ENCODE measurements around the gene ZNF281. TPM values are rescaled to one million over a fixed set of nuclear protein-coding genes. Genes with fewer than 3 reads are reported as not detected.

ZNF281 gene
- total and polyA plus RNA-seq, 9 of the 15 experiments (the other 6 are each of a cell fraction or from before 2014, with no cell fraction given) = 9.6 to 24.9 (median 16.5) TPM

DNA sequence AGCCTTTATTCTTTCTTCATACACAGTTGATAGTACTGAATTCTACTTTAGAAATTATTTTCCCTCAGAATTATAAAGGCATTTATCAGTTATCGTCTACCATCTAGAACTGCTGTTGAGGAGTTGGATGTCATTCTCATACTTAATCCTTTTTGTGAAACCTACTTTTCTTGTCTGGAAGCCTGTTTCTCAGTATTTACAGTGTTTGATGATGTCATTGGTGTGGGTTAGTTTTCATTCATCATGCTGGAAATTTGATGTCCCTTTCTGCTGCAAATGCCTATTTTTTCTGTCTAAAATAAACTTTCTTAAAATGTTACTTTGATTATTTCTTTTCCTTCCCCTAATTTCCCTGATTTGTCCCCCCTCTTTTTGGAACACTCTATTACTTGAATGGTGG lies 22.8 kb upstream of the ZNF281 start:
- intact Hi-C loops (cut with micrococcal nuclease) = no loop called here

More for the DNA sequence above, 22.8 kb upstream of the ZNF281 start:
- no peak overlapping the region for H3K4me3 ChIP-seq
- no peak overlapping the region for H2AFZ ChIP-seq (ENCODE audit: low read depth, low read length)
- H3K36me3 ChIP-seq (ENCODE audit: control insufficient read depth, insufficient read depth, low read length) = no peaks in the 10 kb centered on the region
- TF ChIP-seq, protein P1, sequence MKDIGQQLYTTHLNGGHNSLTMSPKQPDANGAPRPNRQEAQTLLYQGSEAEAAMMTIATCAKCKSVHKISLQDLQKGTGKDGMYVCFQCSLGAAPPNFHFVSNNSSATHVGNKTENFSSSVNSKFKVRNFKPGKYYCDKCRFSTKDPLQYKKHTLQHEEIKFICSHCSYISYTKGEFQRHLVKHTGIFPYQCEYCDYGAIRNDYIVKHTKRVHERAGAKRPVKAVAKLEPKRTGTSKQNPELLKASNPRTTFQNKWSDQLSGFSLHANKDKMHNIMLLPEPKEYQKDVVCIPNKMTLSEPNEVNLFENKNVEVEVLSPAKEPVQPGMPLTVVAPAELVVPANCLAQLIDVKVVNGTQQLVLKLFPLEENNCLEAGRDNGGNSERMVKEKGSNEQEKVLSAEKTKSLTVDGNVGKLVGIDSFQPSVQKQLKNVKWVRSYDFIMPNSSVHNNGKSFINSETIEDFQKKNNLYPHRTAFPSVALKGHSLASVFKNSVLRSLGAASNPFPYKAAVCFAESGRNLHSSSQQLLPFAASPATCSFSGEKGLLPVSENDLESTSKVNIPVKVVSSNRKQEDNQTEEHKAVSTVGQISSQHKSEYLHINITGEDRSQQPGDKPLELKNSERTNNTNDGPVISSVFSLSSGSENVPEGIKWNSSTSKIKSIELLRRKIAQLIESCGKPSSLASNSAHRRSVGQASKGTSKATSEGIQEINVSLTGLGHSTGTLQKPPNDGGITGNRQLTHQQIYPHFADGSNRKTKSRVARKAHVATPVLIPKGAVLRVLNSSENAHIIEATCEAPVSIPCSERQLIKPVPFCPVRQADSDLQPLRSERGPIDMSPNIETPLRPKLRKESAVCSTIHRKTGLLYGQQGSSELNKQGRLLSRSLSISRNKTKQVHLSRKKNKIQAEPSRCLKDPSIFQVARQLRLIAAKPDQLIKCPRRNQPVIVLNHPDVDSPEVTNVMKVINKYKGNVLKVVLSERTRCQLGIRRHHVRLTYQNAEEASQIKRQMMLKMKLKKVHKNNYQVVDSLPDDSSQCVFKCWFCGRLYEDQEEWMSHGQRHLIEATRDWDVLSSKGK (CRISPR knock-in tag; IDR thresholded peaks at IDR 0.05) = no peak
- TF ChIP-seq JUND (IDR thresholded peaks at IDR 0.05; ENCODE audit: borderline replicate concordance, low read depth, low read length) (no peak), JUND (tag; IDR thresholded peaks at IDR 0.05; ENCODE audit: borderline replicate concordance, low read depth, low read length) (peak; percentile 28; the same call in 1 of the 3 replicates), ATF7 (IDR thresholded peaks at IDR 0.05) (peak; percentile 57; the same call in 1 of the 2 replicates), NCOR1 (IDR thresholded peaks at IDR 0.05) (0 out of 2 replicates have a peak, but pooled peaks have one; percentile 10)
- TF ChIP-seq, protein P2, sequence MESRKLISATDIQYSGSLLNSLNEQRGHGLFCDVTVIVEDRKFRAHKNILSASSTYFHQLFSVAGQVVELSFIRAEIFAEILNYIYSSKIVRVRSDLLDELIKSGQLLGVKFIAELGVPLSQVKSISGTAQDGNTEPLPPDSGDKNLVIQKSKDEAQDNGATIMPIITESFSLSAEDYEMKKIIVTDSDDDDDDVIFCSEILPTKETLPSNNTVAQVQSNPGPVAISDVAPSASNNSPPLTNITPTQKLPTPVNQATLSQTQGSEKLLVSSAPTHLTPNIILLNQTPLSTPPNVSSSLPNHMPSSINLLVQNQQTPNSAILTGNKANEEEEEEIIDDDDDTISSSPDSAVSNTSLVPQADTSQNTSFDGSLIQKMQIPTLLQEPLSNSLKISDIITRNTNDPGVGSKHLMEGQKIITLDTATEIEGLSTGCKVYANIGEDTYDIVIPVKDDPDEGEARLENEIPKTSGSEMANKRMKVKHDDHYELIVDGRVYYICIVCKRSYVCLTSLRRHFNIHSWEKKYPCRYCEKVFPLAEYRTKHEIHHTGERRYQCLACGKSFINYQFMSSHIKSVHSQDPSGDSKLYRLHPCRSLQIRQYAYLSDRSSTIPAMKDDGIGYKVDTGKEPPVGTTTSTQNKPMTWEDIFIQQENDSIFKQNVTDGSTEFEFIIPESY (CRISPR knock-in tag; IDR thresholded peaks at IDR 0.05) = no peak
- TF ChIP-seq, protein P3, sequence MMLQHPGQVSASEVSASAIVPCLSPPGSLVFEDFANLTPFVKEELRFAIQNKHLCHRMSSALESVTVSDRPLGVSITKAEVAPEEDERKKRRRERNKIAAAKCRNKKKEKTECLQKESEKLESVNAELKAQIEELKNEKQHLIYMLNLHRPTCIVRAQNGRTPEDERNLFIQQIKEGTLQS (IDR thresholded peaks at IDR 0.05) = peak; percentile 78
- TF ChIP-seq, protein P3 (CRISPR knock-in tag; conservative IDR thresholded peaks at IDR 0.05) = no peak
- H3K9ac ChIP-seq (ENCODE audit: insufficient read depth in 1 of 2, low read depth in 2 of 2, low read length in 2 of 2) = no peak overlapping the region
- BruUV-seq (replicated peaks) = no TSS peak
- H3K4me2 ChIP-seq (ENCODE audit: insufficient read depth, low read length) = no peak overlapping the region
- FAIRE-seq (no peak), DNase-seq (ENCODE audit: extremely low read depth in 1 of 4, low spot score in 3 of 4) (no peak), ATAC-seq (no peak)
- no peaks in the 10 kb centered on the region for H3K9me3 ChIP-seq (replicated peaks; ENCODE audit: control insufficient read depth, insufficient read depth, low read depth, low read length)
- H3K4me1 ChIP-seq (replicated peaks in 1 of 2; ENCODE audit: control insufficient read depth in 2 of 2, insufficient read depth in 2 of 2, low read length in 2 of 2) = peaks cover 0 to 3% of the 10 kb centered on the region in 2 experiments; a peak in 1 of 5 replicates
- CTCF ChIA-PET (ENCODE audit: low intra/inter-chr PET ratio) = no interaction called here
- H3K9me1 ChIP-seq (ENCODE audit: control insufficient read depth, insufficient read depth, low read length) = no peaks in the 10 kb centered on the region
- POLR2A ChIA-PET = no interaction called here
- H3K79me2 ChIP-seq (ENCODE audit: control insufficient read depth, insufficient read depth, low read length) = no peaks in the 10 kb centered on the region
- H3K27ac ChIP-seq (ENCODE audit: extremely low read depth, low read depth, low read length) = no peak overlapping the region
- in situ Hi-C loops (cut with MboI) = no loop called here
- H3K27me3 ChIP-seq (ENCODE audit: control insufficient read depth in 2 of 2, insufficient read depth in 2 of 2, low read length in 2 of 2) = peaks cover 6 to 19% of the 10 kb centered on the region in 2 experiments; a peak in 4 of 5 replicates
- no peaks in the 10 kb centered on the region for H4K20me1 ChIP-seq (replicated peaks; ENCODE audit: control insufficient read depth, insufficient read depth, low read length)
- 21% methylated on average over 1 of the region's 1 CpG for WGBS (ENCODE audit: insufficient coverage, low coverage, missing lambda C conversion rate)

All from K562 (cell line).